EH (cell line): Measurements from ENCODE around the gene PXN.
"Not testable (repeated sequence)": the region's sequence is repeated elsewhere in the genome, so short reads cannot be mapped to it uniquely, and the experiment has no call there.

Source experiments
- DNase-seq: peaks from one replicate; pipeline ENCODE4 v3.0.0-alpha.2; 2015; ENCODE audit warnings: low read depth

The PXN gene

DNA sequence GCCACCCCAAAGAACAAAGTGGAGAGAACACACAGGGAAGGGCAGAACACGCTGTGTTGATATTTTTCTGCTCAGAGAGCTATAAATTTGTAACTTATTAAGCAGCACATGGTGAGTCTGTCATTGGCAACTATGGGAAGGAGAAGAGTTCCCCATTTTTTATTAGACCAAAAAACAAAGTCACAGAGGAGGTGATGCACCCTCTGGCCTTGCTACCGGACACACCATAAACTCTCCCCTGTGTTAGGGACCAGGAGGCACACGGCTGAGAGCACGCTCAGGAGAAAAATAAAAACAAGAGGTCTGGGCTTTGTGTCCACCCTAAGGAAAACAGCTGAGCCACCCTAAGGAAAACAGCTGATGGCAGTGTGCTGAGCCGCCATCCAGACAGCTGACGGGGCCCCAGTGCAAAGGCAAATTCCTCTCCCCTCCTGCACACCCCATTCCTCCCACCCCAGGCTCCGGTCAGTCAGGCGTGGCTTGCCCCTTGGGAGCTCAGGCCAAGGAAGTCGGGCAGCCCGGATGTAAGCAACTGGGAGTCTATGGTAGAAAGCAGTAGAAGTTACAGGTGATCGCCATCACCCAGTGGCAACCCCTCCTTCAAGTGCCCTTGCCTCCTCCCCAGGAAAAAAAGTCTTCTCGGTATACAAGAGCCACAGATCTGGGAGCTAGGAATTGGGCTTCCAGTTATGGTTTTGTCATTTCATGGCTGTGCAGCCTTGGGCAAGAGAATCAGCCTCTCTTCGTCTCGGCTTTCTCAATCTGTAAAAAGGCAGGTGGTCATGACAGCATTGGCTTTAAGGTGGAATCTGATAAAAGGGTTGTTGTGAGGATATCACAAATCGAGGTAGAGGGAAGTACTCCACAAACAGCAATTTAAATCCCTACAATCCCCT, 2.4 kb downstream of the PXN start:
- DNase-seq = peak; percentile 67

DNA sequence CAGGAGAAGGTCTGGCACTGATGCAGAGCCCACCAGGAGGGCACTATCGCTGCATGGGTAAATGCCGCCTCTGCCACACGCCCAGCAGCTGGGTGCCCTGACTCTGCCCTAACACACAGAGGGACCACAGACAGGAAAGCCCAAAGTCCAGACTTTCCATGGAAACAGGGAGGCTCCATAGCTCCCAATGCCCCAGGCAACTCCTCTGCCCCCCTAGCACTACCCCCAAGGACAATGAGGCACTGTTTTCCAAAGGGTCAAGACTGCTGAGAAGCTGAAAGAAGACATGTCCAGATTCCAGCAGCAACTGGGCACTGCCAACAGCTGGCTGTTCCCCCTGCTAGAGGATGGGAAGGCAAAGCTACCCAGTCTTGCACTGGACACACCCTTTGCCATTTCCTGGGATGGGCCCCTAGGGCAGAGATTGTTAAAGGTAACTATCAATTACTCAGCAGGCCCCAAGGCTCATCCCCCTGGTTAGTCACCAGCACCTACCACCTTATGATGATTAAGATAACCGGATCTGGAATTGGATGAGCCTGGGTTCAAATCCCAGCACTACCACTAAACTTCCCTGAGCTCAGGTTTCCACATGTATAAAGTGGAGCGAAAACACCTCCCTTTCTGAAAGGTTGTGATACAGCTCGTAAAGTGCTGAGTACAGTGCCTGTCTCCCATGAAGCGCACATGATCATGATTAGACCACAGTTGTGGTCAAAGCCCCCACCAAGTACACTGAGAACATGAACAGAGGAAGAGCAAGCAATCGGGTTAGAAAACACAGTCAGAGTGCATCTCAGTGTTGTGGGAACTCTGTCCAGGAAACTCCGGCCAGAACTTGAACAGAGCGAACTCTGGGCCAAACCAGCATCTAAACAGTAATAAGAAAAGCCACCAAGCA, 3.3 kb downstream of the PXN start:
- DNase-seq = peak; percentile 46

DNA sequence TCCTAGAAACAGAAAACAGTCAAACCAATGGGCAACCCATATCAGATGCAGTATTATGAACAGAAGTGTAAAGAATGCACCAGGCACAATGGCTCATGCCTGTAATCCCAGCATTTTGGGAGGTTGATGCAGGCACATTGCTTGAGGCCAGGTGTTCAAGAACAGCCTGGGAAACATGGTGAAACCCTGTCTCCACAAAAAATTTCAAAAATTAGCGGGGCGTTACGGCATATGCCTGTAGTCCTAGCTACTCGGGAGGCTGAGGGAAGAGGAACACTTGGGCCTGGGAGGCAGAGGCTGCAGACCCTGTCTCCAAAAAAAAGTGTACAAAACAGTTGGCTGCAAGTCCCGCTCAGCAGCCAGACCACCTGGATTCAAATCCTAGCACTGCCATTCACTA, 4.9 kb downstream of the PXN start:
- no peak for DNase-seq

DNA sequence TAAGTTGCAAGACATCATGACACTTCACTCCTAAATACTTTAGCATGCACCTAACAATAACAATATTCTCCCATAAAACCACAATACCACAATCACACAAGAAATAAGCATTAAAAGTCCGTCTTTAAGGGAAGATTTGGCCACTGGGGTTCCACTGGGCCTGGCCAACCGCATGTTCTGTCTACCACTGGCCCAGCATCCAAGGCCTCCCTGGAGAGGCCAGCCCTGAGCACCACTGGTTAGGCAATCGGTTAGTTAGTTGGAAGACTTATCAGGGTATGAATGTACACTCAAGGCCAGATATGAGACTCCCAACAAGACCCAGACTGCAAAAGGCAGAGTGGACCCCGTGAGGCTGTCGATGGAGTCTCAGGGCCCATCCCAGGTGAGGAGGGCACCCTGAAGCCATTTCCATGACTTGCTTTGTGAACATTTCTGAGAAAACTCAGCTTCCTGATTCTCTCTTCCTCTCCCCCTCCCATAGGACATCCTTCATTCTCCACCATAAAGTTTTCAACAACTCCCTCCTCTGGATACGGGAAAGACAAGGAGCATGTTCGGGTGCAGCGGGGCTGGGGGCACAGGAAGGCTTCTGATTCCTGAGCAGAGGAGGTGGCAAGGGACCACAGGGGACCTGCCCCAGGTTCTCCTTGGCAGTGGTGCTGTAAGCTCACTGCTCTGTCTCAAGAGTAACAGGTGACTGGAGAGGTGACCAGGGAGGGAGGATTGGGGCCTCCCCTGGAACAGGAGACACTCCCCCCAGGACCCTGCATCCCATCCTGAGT, 5.9 kb downstream of the PXN start:
- DNase-seq = no peak

DNA sequence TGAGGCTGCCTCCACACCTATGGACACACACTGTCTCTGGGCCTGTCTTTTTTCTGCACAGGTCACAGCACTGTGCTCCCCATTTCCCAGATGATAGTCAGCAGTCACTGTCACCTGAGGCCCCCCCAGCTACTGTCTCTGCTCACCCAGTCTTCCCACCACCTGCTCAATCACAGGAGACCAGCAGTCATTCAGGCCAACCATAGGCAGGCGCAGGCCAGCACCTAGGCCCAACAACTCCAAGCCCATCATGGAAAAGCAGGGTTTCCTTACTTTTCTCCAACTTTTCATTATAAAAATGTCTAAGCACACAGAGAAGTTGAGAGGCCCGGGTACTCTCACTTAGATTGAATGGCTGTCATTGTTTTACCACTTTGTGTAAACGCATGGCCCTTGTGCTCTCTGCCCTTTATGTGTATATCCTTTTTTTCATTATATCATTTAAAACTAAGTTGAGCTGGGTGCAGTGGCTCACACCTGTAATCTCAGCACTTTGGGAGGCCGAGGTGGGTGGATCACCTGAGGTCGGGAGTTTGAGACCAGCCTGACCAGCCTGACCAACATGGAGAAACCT, 7.1 kb downstream of the PXN start:
- DNase-seq = no peak

DNA sequence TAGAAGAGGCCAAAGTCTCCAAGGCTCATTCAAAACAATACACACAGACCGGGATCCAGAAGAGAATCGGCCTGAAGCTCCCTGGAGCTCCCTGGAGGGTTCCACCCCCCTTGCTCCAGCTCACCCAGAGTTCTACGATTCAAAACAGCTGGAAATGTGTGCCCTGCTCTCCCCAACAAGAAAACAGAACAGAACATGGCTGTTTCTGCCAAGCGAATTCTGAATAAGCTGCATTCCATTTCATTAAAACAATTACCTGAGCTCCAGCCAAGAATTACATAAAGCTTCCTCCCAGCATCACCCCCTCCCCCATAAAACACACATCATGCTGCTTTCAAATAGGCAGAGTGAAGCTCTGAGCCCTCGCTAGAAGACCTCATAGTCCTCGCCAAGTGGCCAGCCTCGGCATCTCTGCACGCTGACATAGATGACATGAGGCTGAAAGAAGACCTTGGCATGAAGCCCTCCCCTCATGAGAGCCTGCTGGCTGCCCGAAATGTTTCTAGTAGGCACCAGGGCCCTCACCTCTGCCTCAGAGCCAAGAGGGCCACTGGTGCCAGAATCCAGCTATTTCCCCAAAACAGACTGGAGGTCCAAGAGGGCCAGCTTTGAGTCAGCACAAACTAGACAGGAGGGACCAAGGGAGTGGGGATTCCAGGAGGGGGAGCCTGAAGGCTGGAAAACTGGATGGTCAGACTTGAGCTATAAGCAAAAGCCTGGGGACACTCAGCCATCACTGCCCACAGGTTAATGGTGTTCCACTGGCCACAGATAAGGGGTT, 8.3 kb downstream of the PXN start:
- peak; percentile 95 for DNase-seq

DNA sequence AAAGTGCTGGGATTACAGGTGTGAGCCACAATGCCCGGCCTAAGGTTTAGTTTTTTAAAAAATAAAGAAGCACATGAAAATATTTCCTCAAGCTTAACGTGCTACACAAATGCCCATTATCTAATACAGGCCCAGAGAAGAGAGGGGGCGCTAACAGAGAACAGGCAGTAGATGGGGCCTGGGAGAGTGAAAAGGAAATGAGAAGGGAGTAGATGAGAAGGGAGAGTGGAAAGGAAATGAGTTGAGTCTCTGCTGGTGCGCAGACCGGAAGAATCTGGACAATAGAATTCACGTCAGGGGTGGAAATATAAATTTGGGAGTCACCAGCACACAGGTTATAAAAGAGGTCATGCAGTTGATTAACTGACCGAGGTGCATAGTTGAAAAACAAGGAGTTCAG, 10.7 kb downstream of the PXN start:
- DNase-seq = no peak

DNA sequence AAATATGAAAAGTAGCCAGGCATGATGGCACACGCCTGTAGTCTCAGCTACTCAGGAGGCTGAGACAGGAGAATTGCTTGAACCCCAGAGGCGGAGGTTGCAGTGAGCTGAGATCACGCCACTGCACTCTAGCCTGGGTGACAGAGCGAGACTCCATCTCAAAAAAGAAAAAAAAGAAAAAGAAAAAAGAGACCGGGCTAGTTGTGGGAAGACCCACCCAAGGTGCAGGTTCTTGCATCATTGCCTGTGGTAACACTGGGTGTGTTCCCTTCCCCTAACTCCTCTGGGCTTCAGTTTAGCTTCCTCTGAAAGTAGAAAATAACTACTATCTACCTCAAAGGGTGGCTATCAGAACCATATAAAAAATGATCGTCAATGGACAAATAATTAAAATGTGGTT, 12.2 kb downstream of the PXN start:
- DNase-seq = not testable (repeated sequence)

DNA sequence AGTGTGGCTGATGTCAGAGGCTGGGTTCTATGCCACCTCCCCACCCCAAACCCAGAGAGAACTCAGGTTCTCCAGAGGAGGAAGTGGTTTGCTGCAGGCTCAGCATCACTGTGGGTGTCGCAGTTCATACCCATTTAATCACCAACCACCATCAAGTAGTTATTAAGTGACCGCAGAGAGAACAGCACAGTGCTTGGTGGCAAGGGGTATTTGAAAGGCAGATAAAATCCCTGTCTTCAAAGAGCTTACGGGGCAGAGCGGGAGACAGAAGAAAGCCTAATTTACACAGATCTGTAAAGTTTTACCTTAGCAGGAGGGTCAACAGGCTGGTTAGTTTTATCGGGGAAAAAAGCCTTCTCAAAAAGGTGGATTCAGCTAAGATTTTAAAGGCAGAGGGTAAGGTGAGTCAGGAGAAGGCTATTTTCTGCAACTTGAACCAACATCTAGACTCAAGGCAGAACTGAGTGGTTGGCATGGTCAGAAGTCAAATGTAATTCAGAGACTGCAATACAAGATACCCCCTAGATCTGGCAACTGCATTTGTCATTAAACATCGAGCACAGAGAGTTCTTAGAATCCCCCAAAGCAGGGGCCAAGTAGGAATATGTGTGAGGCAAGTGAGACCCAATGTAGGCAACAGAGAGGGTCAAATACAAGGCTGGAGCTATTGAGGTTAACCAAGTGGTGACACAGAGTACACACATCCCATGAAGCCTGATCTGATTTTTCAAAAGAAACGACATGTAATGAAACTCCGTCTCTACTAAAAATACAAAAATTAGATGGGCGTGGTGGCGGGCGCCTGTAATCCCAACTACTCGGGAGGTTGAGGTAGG, 13.2 kb downstream of the PXN start:
- DNase-seq = no peak

DNA sequence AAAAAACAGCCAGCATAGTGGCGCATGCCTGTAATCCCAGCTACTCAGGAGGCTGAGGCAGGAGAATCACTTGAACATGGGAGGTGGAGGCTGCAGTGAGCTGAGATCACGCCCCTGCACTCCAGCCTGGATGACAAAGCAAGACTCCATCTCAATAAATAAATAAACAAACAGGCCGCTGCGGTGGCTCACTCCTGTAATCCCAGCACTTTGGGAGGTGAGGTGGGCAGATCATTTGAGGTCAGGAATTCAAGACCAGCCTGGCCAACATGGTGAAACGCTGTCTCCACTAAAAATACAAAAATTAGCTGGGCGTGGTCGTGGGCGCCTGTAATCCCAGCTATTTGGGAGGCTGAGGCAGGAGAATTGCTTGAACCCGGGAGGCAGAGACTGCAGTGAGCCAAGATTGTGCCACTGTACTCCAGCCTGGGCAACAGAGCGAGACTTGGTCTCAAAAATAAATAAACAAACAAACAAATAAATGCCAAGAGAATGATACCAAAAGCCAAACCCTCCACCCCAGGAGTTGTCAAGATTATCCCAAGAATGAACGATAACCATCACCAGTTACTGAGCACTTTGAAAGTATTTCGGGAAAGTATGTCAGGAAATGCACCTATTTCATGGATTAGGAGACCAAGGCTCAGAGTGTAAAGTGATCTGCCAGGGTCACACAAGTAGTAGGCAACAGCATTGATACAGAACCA, 14.0 kb downstream of the PXN start:
- not testable (repeated sequence) for DNase-seq

DNA sequence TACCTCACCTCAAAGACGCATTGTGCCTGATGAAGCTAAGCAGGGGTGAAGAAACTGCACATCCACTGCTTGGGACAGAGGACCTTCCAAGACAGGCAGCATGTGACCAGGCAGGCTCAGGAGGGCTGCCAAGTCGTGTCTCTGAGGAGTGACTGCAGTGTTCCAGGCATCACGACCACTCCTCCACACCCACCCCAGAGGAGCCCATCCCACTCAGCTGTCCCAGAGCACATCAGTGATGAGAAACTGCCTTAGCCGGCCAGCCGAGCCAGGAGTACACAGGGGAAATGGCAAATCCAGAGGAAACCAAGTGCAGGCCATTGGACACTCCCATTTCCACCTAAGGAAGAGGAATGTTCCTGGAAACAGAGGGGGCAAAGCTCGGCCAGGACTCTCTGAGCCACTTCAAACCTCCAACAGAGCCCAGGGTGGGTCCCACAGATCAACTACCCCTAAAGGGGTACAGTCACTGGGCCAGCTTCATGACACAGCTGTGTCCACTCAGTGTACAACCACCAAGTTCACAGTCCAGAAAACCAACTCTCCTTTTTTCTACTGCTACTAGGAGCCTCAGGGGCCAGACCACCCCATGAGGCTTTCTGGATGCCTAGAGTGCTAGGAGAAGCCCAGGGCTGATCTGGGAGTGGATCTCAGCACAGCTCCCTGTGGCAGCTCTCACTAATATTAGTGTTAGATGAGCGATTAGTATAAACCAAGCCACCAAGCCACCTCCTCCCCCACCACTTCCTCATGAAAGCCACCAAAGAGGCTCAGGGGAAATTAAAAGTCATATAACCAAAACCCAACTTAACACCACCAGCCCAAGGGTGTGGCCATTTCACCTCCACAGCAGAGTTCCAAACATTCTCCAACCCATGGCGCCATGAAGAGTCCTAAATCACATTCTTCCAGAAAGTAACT, 15.4 kb downstream of the PXN start:
- no peak for DNase-seq

DNA sequence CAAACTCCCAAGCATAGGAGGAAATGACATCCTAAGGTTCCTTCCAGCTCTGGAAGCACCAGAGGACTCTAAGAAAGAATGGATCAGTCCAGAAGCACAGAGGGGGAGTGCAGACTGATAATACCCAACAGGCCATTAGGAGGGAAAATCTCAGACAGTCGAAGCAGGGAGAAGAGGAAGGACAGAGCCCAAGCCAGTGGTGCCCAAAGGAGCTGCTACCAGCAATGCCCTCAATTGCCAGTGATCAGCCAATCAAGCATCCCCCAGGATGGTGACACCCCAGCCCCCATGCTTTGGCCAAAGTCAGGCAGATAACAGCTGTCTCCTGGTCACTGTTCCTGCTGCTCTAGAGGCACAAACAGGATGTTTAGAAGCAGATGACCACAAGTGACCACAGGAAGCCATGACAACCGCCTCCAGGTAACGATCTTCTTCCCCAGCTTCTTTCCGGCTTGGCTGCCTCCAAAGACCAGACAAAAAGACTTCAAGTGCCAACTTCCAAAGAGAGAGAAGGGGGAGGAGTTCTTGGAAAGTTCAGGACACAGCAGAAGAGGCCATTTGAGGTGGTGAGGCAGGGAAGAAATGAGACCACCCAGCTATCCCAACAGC, 16.2 kb downstream of the PXN start:
- no peak for DNase-seq

DNA sequence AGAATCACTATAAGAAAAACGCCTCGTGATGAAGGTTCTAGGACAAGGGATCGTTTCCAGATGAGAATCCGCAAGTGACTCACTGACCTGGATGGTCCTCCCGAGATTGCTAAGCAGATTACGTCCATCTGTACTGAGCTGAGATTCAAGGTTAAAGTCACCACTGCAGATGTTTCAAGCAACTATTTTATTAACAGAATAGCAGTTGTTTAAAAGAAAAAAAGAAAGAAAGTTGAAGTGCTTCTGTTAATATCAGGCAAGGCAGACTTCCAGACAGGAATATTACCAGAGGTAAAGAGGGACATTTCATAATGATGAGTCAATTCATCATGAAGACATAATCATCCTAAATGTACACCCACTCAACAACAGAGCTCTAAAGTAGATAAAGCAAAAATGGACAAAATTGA, 17.9 kb downstream of the PXN start:
- DNase-seq = peak; percentile 88

DNA sequence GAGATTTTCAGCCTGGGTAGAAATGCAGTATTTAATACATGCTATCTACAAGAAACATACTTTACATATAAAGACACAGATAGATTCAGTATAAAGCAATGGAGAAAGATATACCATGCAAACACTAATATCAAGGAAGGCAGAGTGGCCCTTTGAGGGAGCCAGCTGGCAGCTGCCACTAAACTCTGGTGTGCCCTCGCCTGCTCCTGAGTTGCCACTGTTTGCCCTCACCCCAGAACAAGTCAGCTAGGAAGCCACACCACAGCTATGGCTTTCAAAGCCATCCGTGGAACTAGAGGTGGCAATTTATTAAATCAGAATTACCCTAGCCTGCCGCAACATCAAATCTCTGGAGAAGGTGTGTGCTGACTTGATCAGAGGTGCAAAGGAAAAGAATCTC, 18.3 kb downstream of the PXN start:
- DNase-seq = no peak

DNA sequence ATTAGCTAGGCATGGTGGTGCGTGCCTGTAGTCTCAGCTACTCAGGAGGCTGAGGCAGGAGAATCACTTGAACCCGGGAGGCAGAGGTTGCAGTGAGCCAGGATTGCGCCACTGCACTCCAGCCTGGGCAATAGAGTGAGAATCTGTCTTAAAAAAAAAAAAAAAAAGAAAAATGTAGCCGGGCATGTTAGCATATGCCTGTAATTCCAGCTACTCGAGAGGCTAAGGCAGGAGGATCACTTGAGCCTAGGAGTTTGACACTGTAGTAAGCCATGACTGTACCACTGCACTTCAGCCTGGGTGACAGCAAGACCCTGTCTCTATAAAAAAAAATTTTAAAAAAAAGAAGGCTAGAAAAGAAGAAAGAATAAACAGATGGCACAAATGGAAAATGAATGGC, 18.8 kb downstream of the PXN start:
- DNase-seq = not testable (repeated sequence)

DNA sequence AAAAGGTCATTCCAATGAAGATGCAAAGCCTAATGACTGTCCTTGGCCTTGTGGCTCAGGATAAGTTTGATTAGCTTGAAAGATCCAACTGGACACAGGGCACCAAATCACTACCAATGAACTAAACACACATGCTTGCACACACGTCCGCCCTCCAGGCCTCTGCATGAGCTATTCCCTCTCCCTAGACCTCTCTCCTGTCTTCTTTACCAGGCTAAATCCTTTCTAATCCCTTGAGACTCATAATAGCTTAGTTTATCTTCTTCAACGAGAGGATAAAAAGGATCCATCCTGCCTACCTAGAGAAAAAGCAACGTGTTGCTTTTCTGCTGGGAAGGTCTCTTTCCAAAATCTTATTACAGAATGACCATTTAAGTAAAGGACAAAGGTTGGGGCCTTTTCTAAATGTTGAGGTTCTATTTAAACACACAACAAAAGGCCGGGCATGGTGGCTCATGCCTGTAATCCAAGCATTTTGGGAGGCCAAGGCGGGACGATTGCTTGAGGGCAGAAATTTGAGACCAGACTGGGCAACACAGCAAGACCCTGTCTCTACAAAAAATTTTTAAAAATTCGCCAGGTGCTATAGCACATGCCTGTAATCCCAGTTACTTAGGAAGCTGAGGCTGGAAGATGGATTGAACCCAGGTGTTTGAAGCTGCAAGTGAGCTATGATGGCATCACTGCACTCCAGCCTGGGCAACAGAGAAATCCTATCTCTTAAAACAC, 22.4 kb downstream of the PXN start:
- DNase-seq = no peak

DNA sequence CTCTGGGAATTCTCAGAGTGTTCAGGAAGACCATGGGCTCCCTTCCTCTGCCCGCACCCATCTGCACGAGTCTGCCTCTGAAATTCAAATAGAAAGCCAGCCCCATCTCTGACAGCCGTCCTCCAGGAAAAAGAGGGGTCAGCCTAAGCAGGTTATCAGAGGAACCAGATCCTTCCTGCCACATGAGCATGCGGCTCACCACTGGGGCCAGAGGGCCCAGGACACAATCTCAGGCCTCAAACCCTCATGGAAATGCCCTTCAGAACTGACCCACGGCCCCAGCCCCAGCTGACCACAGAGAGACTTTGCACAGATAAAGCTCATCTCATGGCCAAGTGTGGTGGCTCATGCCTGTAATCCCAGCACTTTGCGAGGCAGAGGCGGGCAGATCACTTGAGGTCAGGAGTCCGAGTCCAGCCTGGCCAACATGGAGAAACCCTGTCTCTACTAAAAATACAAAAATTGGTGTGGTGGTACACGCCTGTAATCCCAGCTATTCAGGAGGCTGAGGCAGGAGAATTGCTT, 23.2 kb downstream of the PXN start:
- no peak for DNase-seq
